ENCODE measurements around the gene VSIG2. TPM values are rescaled to one million over a fixed set of nuclear protein-coding genes. Genes with fewer than 3 reads are reported as not detected.

The VSIG2 gene
- total and polyA plus RNA-seq, 2 donors: 27.5 to 36.4 TPM

DNA sequence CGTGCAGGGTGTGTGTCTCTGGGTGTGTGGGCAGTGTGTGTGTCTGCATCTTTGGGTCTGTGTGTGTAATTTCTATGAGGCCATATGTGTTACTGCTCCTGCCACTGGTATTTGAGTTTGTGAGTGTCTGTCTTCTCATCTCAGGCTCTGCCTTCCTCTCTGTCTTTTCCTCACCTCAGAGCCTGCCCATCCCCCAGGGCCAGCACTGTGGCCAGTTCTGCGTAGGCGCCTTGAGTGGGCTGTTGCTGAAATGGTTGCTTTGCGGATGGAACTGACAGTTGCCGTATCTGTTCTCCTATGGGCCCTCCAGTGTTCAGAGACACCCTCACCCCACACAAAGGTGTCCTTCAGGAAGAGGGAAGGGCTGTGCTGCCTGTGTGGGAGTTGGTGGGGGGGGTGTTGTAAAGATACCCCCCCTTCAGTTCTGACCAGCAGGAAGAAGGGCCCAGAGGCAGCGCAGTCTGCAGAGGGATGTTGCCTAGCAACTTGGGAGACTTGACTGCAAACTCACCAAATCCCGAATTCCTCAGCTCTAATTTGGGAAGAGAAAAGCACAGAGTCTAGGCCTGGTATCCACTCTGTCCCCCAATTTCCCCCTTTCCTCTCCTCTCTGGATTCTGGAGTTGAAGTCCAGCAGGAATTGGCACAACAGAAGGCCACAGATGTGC, 14.3 kb downstream of the VSIG2 start:
- Histone ChIP-seq H3K36me3 (ENCODE audit: insufficient read depth) (no peaks in the 10 kb centered on the region), H3K4me1 (ENCODE audit: insufficient read depth) (no peaks in the 10 kb centered on the region), H3K27ac (ENCODE audit: low read depth) (no peak overlapping the region), H3K4me3 (ENCODE audit: low read depth, low read length) (no peak overlapping the region)
- 71% methylated on average over 7 of the region's 7 CpGs for WGBS
- no peak for DNase-seq (ENCODE audit: extremely low spot score)

DNA sequence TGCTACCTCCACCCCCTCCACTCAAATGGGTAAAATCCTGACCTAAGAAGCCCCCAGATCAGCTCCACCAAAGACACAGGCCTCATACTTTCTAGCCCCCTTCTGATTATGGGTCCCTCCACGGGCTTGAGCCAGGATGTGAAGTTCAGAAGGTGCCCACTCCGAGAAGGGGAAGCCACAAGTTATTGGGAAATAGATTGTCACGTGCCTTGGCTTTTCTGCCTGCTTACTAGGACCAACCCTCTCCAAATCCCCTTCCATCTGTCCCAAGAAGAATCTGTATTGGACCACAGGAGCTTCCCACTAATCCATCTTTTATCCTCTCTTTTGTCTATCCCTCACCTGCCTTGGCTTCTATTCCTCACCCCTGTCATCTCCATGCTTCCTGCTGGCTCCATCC, 15.3 kb downstream of the VSIG2 start:
- no peak for DNase-seq (ENCODE audit: extremely low spot score)
- Histone ChIP-seq H3K27ac (ENCODE audit: low read depth) (no peak overlapping the region), H3K4me1 (ENCODE audit: insufficient read depth) (no peaks in the 10 kb centered on the region), H3K4me3 (ENCODE audit: low read depth, low read length) (no peak overlapping the region), H3K36me3 (ENCODE audit: insufficient read depth) (no peaks in the 10 kb centered on the region)
- 70% methylated on average over 3 of the region's 3 CpGs for WGBS

DNA sequence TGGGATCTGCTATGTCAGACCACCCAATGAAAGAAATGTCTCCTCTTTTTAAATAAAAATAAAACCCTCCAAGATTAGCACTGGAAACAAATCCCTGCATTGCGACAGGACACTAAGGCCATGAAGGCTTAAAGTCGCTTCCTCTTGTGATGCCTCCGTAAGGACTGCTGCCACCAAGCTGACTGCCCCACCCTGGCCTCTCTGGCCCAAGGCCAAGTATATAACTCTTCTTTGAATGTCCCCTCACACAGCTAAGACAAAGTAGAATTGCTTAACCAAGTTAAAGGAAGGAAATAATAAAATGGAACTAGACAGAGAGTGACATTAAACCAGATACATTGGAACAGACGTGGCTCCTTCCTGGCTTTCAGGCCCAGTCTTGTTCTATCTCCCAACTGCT, 19.8 kb downstream of the VSIG2 start:
- no peaks in the 10 kb centered on the region for H3K36me3 ChIP-seq (ENCODE audit: insufficient read depth)
- WGBS: 74% methylated on average over 4 of the region's 4 CpGs
- DNase-seq (ENCODE audit: extremely low spot score): no peak
- H3K27ac ChIP-seq (ENCODE audit: low read depth): no peak overlapping the region
- H3K4me3 ChIP-seq (ENCODE audit: low read depth, low read length): no peak overlapping the region
- no peaks in the 10 kb centered on the region for H3K4me1 ChIP-seq (ENCODE audit: insufficient read depth)

DNA sequence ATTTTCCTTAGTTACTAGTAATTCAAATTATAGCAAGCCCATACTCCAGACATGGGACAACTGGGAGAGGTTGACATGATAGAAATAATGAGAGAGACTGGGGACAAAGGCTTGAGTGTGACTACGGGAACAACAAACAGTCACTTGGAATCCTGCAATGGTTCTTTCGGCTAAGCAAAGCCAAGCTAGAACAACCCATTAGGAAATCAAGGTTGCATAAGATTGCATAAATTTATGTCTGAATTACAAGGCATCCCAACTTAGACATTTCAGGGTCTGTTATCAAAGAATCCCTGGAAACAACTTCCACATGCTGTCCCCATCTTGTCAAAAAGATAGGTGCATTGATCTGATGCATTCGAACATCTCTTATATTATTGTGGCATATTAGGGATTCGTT, 22.5 kb downstream of the VSIG2 start:
- no peaks in the 10 kb centered on the region for H3K36me3 ChIP-seq (ENCODE audit: insufficient read depth)
- H3K4me1 ChIP-seq (ENCODE audit: insufficient read depth): no peaks in the 10 kb centered on the region
- WGBS: 87% methylated on average over 4 of the region's 4 CpGs
- no peak overlapping the region for H3K27ac ChIP-seq (ENCODE audit: low read depth)
- no peak for DNase-seq (ENCODE audit: extremely low spot score)
- no peak overlapping the region for H3K4me3 ChIP-seq (ENCODE audit: low read depth, low read length)

DNA sequence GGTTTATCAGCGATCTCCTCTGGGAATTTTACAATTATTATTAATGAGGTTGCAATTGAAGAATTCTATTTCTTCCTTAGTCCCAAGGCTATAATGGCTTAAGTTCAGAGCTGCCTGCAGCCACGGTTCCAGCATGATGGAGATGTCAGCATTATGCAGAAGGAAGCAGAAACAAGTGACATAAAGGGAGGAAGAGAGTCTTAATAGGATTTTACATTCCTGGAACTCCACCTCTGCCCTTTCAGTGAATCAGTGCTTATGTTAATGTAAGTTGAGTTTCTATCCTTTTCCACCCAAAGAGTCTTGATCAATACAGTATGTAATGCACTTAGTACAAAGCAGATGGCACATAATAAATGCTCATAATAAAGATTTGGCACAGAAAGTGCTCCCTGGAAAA, 23.9 kb downstream of the VSIG2 start:
- DNase-seq (ENCODE audit: extremely low spot score): no peak
- Histone ChIP-seq H3K36me3 (ENCODE audit: insufficient read depth) (no peaks in the 10 kb centered on the region), H3K4me1 (ENCODE audit: insufficient read depth) (no peaks in the 10 kb centered on the region), H3K27ac (ENCODE audit: low read depth) (no peak overlapping the region), H3K4me3 (ENCODE audit: low read depth, low read length) (no peak overlapping the region)
- 78% methylated on average over 2 of the region's 2 CpGs for WGBS

DNA sequence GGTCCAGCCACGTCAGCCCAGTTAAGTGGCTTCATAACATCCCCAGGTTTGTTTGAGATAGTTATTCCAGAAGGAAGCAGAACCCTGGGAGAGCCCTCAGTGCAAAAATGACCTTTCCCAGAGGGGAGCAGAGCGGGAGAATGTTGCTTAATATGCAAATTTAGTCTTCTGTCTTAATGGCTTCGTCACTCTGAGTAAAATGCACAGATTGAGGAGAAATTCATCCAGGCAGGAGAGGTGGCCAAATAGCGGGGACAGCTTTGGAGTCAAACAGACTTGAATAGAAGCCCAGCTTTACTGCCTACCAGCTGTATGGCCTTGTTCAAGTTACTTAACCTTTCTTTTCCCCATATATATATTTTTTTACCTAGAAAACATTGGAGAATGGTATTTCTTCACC, 24.6 kb downstream of the VSIG2 start:
- H3K27ac ChIP-seq (ENCODE audit: low read depth): no peak overlapping the region
- DNase-seq (ENCODE audit: extremely low spot score): no peak
- H3K36me3 ChIP-seq (ENCODE audit: insufficient read depth): no peaks in the 10 kb centered on the region
- no peaks in the 10 kb centered on the region for H3K4me1 ChIP-seq (ENCODE audit: insufficient read depth)
- whole genome bisulfite sequencing: 68% methylated on average over 4 of the region's 4 CpGs
- no peak overlapping the region for H3K4me3 ChIP-seq (ENCODE audit: low read depth, low read length)

DNA sequence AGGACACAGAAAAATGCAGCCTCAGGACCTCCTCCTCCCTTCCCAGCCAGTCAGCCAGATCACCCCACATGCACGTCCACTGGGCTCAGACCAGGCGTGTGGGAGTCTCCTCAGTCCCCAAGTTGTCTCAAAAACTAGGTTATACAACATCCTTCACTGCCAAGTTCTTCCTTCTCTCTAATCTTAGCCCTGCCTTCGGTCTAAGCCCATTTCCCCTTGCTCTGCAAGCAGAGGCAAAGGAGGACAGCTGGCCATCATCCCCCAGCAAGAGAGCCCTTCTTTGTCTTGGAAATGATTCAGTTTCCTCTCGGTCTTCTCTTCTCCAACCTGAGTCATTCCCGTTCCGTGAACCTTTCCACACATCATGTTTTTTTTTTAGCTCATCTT, 26.3 kb downstream of the VSIG2 start:
- H3K27ac ChIP-seq (ENCODE audit: low read depth): no peak overlapping the region
- no peak for DNase-seq (ENCODE audit: extremely low spot score)
- H3K4me3 ChIP-seq (ENCODE audit: low read depth, low read length): no peak overlapping the region
- 13% methylated on average over 6 of the region's 6 CpGs for WGBS
- H3K36me3 ChIP-seq (ENCODE audit: insufficient read depth): no peaks in the 10 kb centered on the region
- H3K4me1 ChIP-seq (ENCODE audit: insufficient read depth): no peaks in the 10 kb centered on the region

DNA sequence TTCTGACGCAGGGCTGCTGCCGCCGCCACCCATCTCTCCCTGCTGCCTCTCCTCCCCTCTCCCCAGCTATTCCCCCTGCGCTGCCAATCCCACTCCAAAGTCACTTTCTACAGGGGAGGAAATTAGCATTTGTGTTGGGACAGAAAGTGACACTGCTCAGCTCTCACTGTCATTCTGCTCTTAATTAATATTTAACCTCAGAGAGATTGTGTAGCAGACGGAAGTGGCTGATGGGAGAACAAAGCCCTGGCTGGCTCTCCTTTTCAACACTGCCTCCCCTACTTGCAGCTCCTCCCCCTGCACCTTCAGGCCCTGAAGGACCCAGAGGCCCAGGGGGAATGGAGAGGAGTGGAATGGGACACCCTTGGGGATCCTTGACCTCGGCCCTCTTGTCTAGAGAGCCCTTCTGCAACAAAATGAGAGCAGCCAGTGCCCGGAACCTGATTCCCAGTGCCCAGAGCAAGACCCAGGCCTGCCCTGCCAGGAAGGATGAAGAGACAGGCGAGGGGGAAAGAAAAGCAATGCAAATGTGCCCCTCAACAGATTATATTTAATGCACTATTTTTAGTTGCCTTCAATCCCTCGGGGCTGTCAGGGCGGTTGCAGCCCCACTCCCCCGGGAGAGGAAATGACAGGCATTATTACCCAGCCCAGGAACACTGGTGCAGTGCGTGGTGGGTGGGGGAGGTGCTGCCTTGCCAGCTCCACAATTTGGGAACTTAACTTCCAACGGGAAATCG, 26.9 kb downstream of the VSIG2 start:
- Histone ChIP-seq H3K27ac (ENCODE audit: low read depth) (no peak overlapping the region), H3K36me3 (ENCODE audit: insufficient read depth) (no peaks in the 10 kb centered on the region), H3K4me1 (ENCODE audit: insufficient read depth) (no peaks in the 10 kb centered on the region), H3K4me3 (ENCODE audit: low read depth, low read length) (no peak overlapping the region)
- WGBS: 27% methylated on average over 14 of the region's 14 CpGs
- DNase-seq (ENCODE audit: extremely low spot score): no peak

DNA sequence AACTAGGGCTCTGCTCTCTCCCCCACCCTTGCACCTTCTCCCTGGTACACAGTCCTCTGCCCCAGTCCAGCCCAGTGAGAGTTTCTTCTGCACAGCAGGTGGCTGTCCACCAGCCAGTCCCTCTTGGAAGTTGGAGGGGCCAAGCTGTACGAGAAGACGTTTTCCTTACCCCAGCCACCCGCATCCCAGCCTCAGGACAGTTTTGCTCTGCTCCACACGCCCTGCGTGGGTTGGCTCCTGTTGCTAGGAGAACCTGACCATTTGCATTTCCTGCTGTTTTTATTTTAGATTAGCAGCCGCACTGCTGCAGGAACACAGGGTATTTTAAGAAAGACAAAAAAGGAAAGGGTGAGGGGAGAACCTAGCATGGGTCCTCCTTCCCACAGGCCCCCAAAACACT, 29.9 kb downstream of the VSIG2 start:
- no peak for DNase-seq (ENCODE audit: extremely low spot score)
- no peak overlapping the region for H3K4me3 ChIP-seq (ENCODE audit: low read depth, low read length)
- H3K27ac ChIP-seq (ENCODE audit: low read depth): no peak overlapping the region
- WGBS: 34% methylated on average over 6 of the region's 6 CpGs
- no peaks in the 10 kb centered on the region for H3K36me3 ChIP-seq (ENCODE audit: insufficient read depth)
- H3K4me1 ChIP-seq (ENCODE audit: insufficient read depth): no peaks in the 10 kb centered on the region

DNA sequence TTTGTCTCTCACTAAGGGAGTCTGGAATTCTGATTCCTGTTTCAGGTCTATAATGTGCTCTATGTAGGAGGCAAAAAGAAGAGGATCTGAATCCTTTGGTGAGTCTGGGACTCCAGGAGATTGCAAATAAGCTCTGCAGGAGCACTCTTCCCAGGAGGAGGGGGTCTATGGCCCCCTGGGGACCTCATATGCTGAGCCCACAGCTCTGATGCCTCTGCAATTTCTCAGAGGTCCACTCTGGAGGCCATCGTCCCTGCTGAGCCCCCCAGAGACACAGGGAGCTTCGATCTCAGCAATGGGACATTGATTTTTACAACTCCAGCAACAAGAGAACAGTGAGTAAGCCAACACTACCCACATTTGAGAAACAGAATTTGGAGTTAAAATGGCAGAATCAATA, 32.5 kb downstream of the VSIG2 start:
- no peak for DNase-seq (ENCODE audit: extremely low spot score)
- 39% methylated on average over 2 of the region's 2 CpGs for WGBS
- no peak overlapping the region for H3K27ac ChIP-seq (ENCODE audit: low read depth)

DNA sequence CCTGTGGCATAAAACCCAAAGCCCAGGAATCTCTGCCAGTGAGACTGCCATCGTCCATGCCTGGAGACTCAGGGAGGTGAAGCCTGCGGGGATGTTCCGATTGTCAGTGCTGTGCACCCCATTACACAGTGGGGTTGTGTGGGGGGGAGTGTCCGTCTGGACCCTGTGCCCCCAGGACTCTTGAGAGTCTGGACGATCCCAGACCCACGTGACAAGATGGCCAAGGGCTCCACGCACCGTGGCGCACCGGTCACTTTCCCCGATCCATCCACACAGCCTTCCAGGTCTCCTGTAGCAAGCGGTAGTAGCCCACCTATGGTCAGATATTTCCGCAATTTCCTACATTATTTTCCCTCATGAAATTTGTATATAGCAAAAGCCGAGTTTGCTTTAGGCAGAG, 33.3 kb downstream of the VSIG2 start:
- H3K27ac ChIP-seq (ENCODE audit: low read depth): no peak overlapping the region
- no peak overlapping the region for H3K4me3 ChIP-seq (ENCODE audit: low read depth, low read length)
- 31% methylated on average over 14 of the region's 14 CpGs for WGBS
- no peaks in the 10 kb centered on the region for H3K4me1 ChIP-seq (ENCODE audit: insufficient read depth)
- no peaks in the 10 kb centered on the region for H3K36me3 ChIP-seq (ENCODE audit: insufficient read depth)
- no peak for DNase-seq (ENCODE audit: extremely low spot score)

More for the DNA sequence above, 32.5 kb downstream of the VSIG2 start:
- Histone ChIP-seq H3K4me3 (ENCODE audit: low read depth, low read length) (no peak overlapping the region), H3K36me3 (ENCODE audit: insufficient read depth) (no peaks in the 10 kb centered on the region), H3K4me1 (ENCODE audit: insufficient read depth) (no peaks in the 10 kb centered on the region)

DNA sequence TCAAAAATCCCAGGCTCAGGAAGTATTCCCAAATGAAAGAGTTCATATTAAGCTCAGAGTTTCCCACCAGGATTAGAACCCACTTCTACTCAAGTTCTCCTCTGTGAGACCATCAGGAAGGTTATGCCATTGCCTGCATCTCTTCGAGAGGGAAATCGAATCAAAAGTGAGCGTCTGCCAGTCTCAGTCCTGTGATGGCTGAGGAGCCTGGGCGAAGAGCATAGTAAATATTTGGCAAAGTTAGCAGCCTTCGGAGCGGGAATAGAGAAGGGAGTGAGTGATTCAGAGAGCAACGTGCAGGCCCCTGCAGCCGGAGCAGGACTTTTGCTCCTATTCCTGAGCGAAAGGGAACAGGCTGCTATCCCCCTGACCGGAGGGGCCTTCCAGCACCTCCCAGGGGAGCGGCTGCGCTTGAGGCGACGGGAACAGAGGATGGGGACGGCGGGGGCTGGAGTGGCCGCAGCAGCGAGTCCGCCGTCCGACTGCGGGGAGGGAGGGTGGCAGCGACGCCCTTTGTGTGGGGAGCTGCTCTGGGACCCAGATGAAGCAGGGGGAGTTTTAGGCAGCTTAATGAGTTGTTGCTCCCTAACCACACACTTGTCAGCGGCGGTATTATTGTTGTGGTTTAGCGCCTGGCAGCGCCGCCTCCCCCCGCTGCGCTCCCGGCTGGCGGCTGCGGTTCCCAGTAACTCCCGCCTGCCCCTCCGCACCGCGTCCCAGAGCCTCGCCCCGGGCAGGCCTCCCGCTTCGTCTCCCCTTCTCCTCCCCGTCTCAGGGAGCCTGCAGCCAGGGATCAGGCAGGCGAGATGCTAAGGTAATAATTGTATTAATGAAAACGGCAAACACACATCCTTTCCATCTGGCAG, 34.0 kb downstream of the VSIG2 start:
- no peaks in the 10 kb centered on the region for H3K4me1 ChIP-seq (ENCODE audit: insufficient read depth)
- WGBS: 1% methylated on average over 45 of the region's 45 CpGs
- H3K27ac ChIP-seq (ENCODE audit: low read depth): no peak overlapping the region
- H3K4me3 ChIP-seq (ENCODE audit: low read depth, low read length): peak overlapping the region; percentile 5
- no peak for DNase-seq (ENCODE audit: extremely low spot score)
- H3K36me3 ChIP-seq (ENCODE audit: insufficient read depth): no peaks in the 10 kb centered on the region

DNA sequence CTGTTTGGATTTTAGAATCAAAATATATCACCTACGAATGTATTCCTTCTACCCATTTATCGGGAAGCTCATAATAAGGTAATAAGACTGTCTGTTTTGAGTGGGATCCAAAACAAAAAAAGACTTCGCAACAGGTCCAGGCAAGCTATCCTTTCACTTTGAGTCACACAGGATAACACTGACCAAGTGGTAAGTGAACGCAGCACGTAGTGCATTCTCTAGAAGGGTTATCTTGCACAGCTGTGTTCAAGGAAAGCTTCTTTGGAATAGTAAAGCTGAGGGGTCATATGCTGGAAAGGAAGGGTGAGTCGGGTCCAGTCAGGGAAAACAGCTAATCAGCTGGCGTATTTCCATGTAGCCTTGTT, 34.7 kb downstream of the VSIG2 start:
- H3K4me3 ChIP-seq (ENCODE audit: low read depth, low read length): no peak overlapping the region
- DNase-seq (ENCODE audit: extremely low spot score): no peak
- 40% methylated on average over 7 of the region's 7 CpGs for WGBS
- no peak overlapping the region for H3K27ac ChIP-seq (ENCODE audit: low read depth)
- no peaks in the 10 kb centered on the region for H3K4me1 ChIP-seq (ENCODE audit: insufficient read depth)
- no peaks in the 10 kb centered on the region for H3K36me3 ChIP-seq (ENCODE audit: insufficient read depth)

DNA sequence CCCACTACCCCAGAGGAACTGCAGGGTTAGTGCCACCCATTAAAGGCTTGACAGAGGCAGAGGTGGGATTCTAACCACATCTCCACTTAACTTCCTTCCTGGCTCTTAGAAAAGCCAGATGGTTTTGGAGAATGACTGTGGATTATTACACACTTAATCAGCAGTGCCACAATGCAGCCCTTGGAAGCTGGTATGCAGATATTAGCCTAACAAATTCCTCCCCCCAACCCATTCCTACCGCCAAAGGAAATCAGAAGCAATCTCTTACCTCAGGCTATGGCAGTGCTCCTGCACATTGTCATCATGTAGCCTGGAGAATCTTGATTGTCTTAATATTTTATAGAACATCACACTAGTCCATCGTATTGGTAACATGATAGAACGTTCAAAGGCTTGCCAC, 35.5 kb downstream of the VSIG2 start:
- no peaks in the 10 kb centered on the region for H3K4me1 ChIP-seq (ENCODE audit: insufficient read depth)
- H3K27ac ChIP-seq (ENCODE audit: low read depth): no peak overlapping the region
- DNase-seq (ENCODE audit: extremely low spot score): no peak
- H3K36me3 ChIP-seq (ENCODE audit: insufficient read depth): no peaks in the 10 kb centered on the region
- 51% methylated on average over 3 of the region's 3 CpGs for WGBS
- H3K4me3 ChIP-seq (ENCODE audit: low read depth, low read length): no peak overlapping the region
